Neural progenitor cell (in vitro differentiated cells): ENCODE results near the gene GNAS. TPM values are rescaled to one million over a fixed set of nuclear protein-coding genes. Genes with fewer than 3 reads are reported as not detected.

Experiments
- DNase-seq: peaks from one replicate; pipeline ENCODE4 v3.0.0-alpha.2; 2016; ENCODE audit warnings: low spot score
- H2AFZ ChIP-seq: fragments of 200-600 bp; sonication (generic); replicated peaks from 2 replicates; pipeline ENCODE4 v1.6.1; 2016; ENCODE audit warnings: antibody characterized with exemption
- H3F3A ChIP-seq: fragments of 200-600 bp; sonication (generic); 2 replicates; pipeline ENCODE4 v1.6.1; 2016; ENCODE audit warnings: antibody characterized with exemption, low read depth
- H3K27ac ChIP-seq: fragments of 200-600 bp; sonication (generic); 2 replicates; pipeline ENCODE4 v1.5.1; 2016; ENCODE audit warnings: mild to moderate bottlenecking
- H3K27me3 ChIP-seq: fragments of 200-600 bp; sonication (generic); 2 replicates; pipeline ENCODE4 v1.6.1; 2016; ENCODE audit warnings: mild to moderate bottlenecking, moderate library complexity
- H3K36me3 ChIP-seq: fragments of 200-600 bp; sonication (generic); 2 replicates; pipeline ENCODE4 v1.5.1; 2016
- H3K4me1 ChIP-seq: fragments of 200-600 bp; sonication (generic); 2 replicates; pipeline ENCODE4 v1.6.1; 2016; ENCODE audit warnings: mixed run types
- H3K4me2 ChIP-seq: fragments of 200-600 bp; sonication (generic); 2 replicates; pipeline ENCODE4 v1.6.1; 2016
- H3K4me3 ChIP-seq: fragments of 200-600 bp; sonication (generic); 2 replicates; pipeline ENCODE4 v1.5.1; 2016
- H3K79me2 ChIP-seq: fragments of 200-600 bp; sonication (generic); 2 replicates; pipeline ENCODE4 v1.6.1; 2016; ENCODE audit warnings: low read depth
- H3K9ac ChIP-seq: fragments of 200-600 bp; sonication (generic); 2 replicates; pipeline ENCODE4 v1.6.1; 2016
- H3K9me3 ChIP-seq: fragments of 200-600 bp; sonication (generic); 2 replicates; pipeline ENCODE4 v1.5.1; 2016; ENCODE audit warnings: low read depth
- H4K20me1 ChIP-seq: fragments of 200-600 bp; sonication (generic); 2 replicates; pipeline ENCODE4 v1.6.1; 2016; ENCODE audit warnings: low read depth
- H3K27ac Mint-ChIP-seq: 3 replicates; pipeline ENCODE4 v1.8.0; 2021; ENCODE audit warnings: mixed read lengths
- H3K27me3 Mint-ChIP-seq: 2 replicates; pipeline ENCODE4 v1.8.0; 2022; ENCODE audit warnings: low read depth, mild to moderate bottlenecking, inconsistent platforms, moderate library complexity, mixed read lengths; ENCODE audit not compliant: insufficient read depth
- H3K36me3 Mint-ChIP-seq: 3 replicates; pipeline ENCODE4 v1.8.0; 2021; ENCODE audit warnings: mixed read lengths
- H3K4me1 Mint-ChIP-seq: 3 replicates; pipeline ENCODE4 v1.8.0; 2021; ENCODE audit warnings: mixed read lengths
- H3K4me3 Mint-ChIP-seq: 3 replicates; pipeline ENCODE4 v1.8.0; 2021; ENCODE audit warnings: mild to moderate bottlenecking, moderate library complexity, mixed read lengths
- H3K9me3 Mint-ChIP-seq: 3 replicates; pipeline ENCODE4 v1.8.0; 2020; ENCODE audit warnings: mixed read lengths
- EZH2 ChIP-seq: fragments of 200-600 bp; sonication (generic); IDR thresholded peaks from 2 replicates; pipeline ENCODE4 v1.6.1; 2017; ENCODE audit warnings: antibody characterized with exemption, mild to moderate bottlenecking, moderate library complexity
- EZH2phosphoT487 ChIP-seq: fragments of 200-600 bp; sonication (generic); IDR thresholded peaks from 2 replicates; pipeline ENCODE4 v1.6.1; 2017; ENCODE audit warnings: antibody characterized with exemption
- total RNA-seq: library from RNA; depleted of rRNA; stranded (reverse); fragments of >200 nt; gene quantifications from 2 replicates; pipeline ENCODE4 v1.2.3, GENCODE V29; 2015; ENCODE audit warnings: low replicate concordance
- TF ChIP-seq, protein P1 (sequence below): fragments of 200-600 bp; sonication (generic); IDR thresholded peaks from 2 replicates; pipeline ENCODE4 v1.5.1; 2017; ENCODE audit warnings: antibody characterized with exemption, mild to moderate bottlenecking

Gene GNAS
- total RNA-seq, 1 donor from 2014 or later = 794 TPM

DNA sequence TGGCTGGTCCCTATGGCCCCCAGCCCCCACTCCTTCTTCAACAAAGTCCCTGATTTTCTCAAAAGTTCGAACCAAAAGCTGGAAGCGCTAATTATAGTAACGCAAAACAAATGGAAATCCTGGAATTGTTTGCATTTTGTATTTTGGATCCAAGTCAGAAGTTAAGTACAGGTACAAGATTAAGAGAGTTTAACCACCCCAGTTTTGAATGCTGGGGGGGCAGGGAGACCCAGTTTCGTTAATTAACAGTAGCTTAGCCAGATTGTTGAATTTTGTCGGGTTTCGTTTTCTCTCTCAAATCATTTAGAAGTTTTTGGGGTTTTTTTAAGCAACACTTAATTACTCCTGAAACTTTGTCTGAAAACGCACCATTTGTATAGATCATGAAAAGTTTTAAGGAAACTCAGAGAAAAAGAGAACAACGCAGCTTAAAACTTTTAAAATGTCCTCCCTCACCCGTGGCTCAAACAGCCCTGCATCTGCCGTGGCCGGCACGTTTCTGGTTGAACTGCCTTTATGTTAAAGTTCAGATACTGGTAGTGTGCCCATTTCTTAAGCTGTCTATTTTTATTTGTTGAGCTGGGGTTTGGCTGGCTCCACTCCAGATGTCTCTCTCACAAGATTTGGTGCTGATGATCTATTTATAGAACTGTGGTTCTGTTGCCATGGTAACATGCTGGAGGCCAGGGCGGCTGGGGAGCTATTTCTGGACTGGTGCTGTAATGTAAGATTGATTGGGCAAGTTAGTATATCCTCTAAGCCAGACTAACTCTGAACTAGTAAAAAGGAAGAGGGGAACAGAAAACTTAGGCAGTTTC, 55.0 kb downstream of the GNAS start:
- Mint-ChIP-seq H3K27me3 (peaks cover 2% of the 10 kb centered on the region), H3K27ac (peak overlapping the region; percentile 91), H3K9me3 (no peaks in the 10 kb centered on the region), H3K4me3 (peak overlapping the region; percentile 51), H3K4me1 (peaks cover 20% of the 10 kb centered on the region), H3K36me3 (peaks cover 72% of the 10 kb centered on the region)
- peaks cover 12% of the 10 kb centered on the region for H3K4me1 ChIP-seq
- H4K20me1 ChIP-seq = peaks cover 51% of the 10 kb centered on the region
- peak overlapping the region; percentile 9 for H3K27ac ChIP-seq
- peaks cover 46% of the 10 kb centered on the region for H3K36me3 ChIP-seq
- no peak overlapping the region for H3K9ac ChIP-seq
- TF ChIP-seq EZH2 (no peak), EZH2phosphoT487 (no peak)
- TF ChIP-seq, protein P1, sequence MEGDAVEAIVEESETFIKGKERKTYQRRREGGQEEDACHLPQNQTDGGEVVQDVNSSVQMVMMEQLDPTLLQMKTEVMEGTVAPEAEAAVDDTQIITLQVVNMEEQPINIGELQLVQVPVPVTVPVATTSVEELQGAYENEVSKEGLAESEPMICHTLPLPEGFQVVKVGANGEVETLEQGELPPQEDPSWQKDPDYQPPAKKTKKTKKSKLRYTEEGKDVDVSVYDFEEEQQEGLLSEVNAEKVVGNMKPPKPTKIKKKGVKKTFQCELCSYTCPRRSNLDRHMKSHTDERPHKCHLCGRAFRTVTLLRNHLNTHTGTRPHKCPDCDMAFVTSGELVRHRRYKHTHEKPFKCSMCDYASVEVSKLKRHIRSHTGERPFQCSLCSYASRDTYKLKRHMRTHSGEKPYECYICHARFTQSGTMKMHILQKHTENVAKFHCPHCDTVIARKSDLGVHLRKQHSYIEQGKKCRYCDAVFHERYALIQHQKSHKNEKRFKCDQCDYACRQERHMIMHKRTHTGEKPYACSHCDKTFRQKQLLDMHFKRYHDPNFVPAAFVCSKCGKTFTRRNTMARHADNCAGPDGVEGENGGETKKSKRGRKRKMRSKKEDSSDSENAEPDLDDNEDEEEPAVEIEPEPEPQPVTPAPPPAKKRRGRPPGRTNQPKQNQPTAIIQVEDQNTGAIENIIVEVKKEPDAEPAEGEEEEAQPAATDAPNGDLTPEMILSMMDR = no peak
- no peak for DNase-seq
- H3K9me3 ChIP-seq = no peaks in the 10 kb centered on the region
- H3K79me2 ChIP-seq = peaks cover 45% of the 10 kb centered on the region
- no peaks in the 10 kb centered on the region for H3K27me3 ChIP-seq
- H2AFZ ChIP-seq = no peak overlapping the region
- H3F3A ChIP-seq = peaks cover 65% of the 10 kb centered on the region
- H3K4me3 ChIP-seq = no peak overlapping the region
- H3K4me2 ChIP-seq = no peak overlapping the region

DNA sequence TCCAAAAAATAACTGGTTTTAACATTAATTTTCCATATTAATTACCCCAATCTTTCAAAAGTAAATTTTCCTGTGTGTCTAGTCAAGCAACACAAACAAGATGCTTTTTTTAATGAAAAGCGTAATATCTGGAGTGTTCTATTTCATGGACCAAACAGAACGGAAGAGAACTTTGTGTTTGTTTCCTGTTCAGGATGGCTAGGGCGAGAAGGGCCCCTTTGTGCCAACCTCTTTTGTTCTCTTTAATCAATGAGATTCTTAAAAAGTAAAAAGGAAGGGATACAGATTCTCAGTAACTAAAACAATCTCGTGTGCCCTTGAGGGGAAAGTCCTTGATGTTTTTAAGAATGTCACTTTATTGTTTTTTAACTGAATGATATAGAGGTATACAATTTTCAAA, 55.7 kb downstream of the GNAS start:
- Histone ChIP-seq H3K27me3 (no peaks in the 10 kb centered on the region), H3K4me3 (no peak overlapping the region), H2AFZ (no peak overlapping the region), H3F3A (peaks cover 67% of the 10 kb centered on the region), H3K4me1 (peaks cover 12% of the 10 kb centered on the region), H3K9me3 (no peaks in the 10 kb centered on the region), H3K27ac (peak overlapping the region; percentile 4), H3K9ac (no peak overlapping the region), H3K4me2 (no peak overlapping the region), H3K79me2 (peaks cover 39% of the 10 kb centered on the region), H3K36me3 (peaks cover 46% of the 10 kb centered on the region), H4K20me1 (peaks cover 44% of the 10 kb centered on the region)
- no peak for DNase-seq
- Mint-ChIP-seq H3K27ac (peak overlapping the region; percentile 91), H3K4me1 (peaks cover 19% of the 10 kb centered on the region), H3K27me3 (peaks cover 2% of the 10 kb centered on the region), H3K9me3 (no peaks in the 10 kb centered on the region), H3K4me3 (no peak overlapping the region), H3K36me3 (peaks cover 72% of the 10 kb centered on the region)
- TF ChIP-seq EZH2phosphoT487 = no peak
- TF ChIP-seq, protein P1 = no peak
- TF ChIP-seq EZH2 = no peak

DNA sequence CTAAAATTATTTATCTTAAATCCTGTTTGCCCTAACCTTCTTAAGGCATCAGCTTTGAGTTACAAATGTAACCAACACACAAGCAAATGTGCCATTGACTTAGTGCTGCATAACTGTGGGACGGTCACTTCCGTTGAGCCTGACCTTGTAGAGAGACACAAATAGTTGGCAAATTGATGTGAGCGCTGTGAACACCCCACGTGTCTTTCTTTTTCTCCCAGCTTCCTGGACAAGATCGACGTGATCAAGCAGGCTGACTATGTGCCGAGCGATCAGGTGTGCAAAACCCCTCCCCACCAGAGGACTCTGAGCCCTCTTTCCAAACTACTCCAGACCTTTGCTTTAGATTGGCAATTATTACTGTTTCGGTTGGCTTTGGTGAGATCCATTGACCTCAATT, 56.4 kb downstream of the GNAS start:
- no peaks in the 10 kb centered on the region for H3K9me3 ChIP-seq
- peaks cover 12% of the 10 kb centered on the region for H3K4me1 ChIP-seq
- no peak overlapping the region for H3K4me3 ChIP-seq
- H3K36me3 Mint-ChIP-seq = peaks cover 65% of the 10 kb centered on the region
- peaks cover 42% of the 10 kb centered on the region for H3K36me3 ChIP-seq
- no peak overlapping the region for H3K4me3 Mint-ChIP-seq
- DNase-seq = no peak
- peaks cover 67% of the 10 kb centered on the region for H3F3A ChIP-seq
- no peaks in the 10 kb centered on the region for H3K9me3 Mint-ChIP-seq
- H3K4me2 ChIP-seq = no peak overlapping the region
- H3K27me3 Mint-ChIP-seq = peaks cover 2% of the 10 kb centered on the region
- no peak overlapping the region for H2AFZ ChIP-seq
- no peak overlapping the region for H3K27ac ChIP-seq
- peaks cover 31% of the 10 kb centered on the region for H3K79me2 ChIP-seq
- peaks cover 17% of the 10 kb centered on the region for H3K4me1 Mint-ChIP-seq
- no peak overlapping the region for H3K9ac ChIP-seq
- no peaks in the 10 kb centered on the region for H3K27me3 ChIP-seq
- peaks cover 37% of the 10 kb centered on the region for H4K20me1 ChIP-seq
- H3K27ac Mint-ChIP-seq = no peak overlapping the region
- no peak for TF ChIP-seq EZH2phosphoT487
- TF ChIP-seq EZH2 = no peak
- TF ChIP-seq, protein P1 = no peak
